C4-2B (cell line): ENCODE data around the gene GNB1.

ENCODE experiments used
- ZFX ChIP-seq: fragments of 450-650 bp; IDR thresholded peaks from 2 replicates; pipeline ENCODE4 v1.6.1; 2017
- TF ChIP-seq, protein P1 (sequence below): fragments of 450-650 bp; conservative IDR thresholded peaks from 2 replicates; pipeline ENCODE4 v1.5.1; 2017; ENCODE audit warnings: mild to moderate bottlenecking

DNA sequence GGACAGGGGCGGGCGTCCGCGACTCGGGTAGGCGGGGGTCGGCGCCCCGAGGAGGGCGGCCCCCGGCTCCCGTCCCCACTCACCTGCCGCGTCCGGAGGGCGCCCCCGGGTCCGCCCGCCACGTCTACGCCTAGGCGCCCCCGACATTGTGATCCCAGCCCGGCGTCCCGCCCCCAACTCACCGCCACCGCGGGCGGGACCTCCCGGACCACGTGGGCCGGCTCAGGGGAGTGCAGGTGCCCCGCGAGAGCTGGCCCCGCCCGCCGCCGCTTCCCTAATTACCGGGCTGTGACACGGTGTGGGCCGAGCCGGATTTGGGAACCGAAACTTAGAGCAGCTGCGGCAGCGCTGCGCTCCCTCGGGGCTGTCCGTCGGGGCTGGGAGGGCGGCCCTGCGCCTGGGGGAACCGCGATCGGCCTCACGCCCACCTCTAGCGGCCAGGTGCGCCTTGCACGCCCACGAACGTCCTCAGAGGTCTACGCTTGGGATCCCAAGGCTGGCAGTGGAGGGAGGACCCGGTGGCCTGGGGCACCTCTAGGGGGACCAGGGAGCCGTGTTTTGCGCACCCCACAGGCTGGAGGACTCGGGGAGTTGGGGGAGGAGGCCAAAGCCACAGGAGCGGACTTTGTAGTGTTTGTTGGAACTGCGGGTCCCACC, 112.1 kb downstream of the GNB1 start:
- TF ChIP-seq, protein P1, sequence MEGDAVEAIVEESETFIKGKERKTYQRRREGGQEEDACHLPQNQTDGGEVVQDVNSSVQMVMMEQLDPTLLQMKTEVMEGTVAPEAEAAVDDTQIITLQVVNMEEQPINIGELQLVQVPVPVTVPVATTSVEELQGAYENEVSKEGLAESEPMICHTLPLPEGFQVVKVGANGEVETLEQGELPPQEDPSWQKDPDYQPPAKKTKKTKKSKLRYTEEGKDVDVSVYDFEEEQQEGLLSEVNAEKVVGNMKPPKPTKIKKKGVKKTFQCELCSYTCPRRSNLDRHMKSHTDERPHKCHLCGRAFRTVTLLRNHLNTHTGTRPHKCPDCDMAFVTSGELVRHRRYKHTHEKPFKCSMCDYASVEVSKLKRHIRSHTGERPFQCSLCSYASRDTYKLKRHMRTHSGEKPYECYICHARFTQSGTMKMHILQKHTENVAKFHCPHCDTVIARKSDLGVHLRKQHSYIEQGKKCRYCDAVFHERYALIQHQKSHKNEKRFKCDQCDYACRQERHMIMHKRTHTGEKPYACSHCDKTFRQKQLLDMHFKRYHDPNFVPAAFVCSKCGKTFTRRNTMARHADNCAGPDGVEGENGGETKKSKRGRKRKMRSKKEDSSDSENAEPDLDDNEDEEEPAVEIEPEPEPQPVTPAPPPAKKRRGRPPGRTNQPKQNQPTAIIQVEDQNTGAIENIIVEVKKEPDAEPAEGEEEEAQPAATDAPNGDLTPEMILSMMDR, result no peak; the same call in 1 of the 2 replicates
- TF ChIP-seq ZFX, result no peak; the same call in 1 of the 2 replicates
